GM21390 (cell line): ENCODE measurements around the gene VSIG8.

ENCODE experiments used
- ATAC-seq: cut with Tn5 transposase; IDR thresholded peaks from one replicate; pipeline ENCODE4 v1.9.1; 2021; ENCODE audit not compliant: unreplicated experiment

Gene VSIG8

DNA sequence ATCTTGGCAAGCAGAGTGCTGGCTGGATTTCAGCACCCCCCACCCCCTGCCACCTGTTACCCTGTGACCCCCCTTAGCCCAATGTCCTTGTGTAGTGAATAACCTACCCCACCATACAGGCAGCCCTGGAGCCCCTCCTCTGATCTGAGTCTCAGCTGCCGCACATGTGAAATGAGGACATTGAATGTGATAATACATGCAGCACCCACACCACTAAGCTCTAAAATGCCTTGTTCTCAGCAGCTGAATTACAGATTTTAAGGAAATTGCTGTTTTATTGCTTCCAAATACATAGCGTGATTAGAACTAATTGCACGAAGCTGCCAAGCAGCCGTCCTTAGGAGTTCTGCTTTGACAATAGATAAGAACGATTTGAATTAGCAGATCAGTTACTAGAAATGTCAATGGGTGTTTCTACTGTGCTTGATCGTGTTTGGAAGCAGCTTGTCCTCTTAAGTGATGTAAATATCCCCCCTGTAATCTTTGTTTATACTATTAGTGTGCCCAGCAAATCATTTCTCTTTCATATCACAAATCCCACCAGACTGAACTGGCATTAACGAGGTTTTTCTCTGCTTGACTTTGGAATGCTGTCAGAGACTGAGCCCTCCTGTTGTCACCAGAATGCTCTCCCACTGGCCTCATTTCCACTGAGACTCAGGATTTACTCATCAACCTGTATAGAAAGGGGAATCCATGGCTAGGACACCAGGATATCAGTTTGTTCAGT is 30.9 kb downstream of the VSIG8 start:
- no peak for ATAC-seq

DNA sequence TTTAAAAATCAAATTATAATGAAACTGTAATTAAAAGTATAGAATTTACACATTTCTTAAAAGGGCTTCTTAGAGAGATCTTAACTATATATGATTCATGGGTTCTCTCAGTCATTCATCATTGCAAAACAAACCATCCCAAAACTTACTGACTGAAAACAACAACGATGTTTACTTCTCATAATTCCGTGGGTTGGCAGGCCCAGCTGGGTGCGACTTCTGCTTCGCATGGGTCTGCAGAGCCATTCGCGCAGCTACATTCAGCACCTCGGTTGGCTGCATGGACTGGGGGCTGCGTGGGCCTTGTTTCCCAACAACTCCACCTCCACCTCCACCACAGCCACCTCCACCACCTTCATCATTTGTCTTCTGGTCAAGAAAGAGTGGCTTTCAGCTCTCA is 31.7 kb downstream of the VSIG8 start:
- no peak for ATAC-seq

DNA sequence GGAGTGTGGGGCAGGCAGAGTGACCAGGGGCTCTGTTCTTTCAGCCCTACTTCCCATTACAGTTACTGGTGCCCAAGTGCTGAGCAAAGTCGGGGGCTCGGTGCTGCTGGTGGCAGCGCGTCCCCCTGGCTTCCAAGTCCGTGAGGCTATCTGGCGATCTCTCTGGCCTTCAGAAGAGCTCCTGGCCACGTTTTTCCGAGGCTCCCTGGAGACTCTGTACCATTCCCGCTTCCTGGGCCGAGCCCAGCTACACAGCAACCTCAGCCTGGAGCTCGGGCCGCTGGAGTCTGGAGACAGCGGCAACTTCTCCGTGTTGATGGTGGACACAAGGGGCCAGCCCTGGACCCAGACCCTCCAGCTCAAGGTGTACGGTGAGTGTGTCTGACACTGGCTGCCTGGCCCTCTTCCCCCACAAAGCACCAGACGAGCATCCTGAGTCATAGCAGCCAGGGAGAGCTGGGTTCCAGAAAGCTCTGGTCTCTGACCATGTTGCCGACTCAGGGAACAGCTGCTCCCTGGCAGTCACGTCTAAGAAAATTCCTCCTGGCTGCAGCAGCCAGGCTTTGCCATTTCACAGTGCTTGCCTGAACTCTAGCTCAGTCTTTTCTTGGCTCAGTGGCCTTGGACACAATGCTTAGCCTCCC is 32.5 kb downstream of the VSIG8 start:
- no peak for ATAC-seq

DNA sequence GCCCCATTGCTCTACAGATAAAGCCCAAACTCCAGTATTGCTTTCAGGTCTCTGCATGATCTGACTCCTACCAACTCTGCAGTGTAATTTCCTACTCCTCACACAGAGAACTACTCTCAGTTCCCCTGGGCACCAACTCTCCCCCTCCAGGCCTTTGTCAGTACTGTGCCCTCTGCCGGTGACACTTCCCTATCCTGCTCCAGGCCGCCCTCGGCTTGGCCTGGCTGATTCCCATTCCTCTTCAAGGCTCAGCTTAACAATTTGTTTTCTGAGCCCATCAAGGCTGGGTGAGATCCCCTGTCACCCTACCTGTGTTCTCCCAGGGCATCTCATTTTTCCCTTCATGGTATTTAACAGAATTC is 33.2 kb downstream of the VSIG8 start:
- peak; percentile 85 for ATAC-seq

DNA sequence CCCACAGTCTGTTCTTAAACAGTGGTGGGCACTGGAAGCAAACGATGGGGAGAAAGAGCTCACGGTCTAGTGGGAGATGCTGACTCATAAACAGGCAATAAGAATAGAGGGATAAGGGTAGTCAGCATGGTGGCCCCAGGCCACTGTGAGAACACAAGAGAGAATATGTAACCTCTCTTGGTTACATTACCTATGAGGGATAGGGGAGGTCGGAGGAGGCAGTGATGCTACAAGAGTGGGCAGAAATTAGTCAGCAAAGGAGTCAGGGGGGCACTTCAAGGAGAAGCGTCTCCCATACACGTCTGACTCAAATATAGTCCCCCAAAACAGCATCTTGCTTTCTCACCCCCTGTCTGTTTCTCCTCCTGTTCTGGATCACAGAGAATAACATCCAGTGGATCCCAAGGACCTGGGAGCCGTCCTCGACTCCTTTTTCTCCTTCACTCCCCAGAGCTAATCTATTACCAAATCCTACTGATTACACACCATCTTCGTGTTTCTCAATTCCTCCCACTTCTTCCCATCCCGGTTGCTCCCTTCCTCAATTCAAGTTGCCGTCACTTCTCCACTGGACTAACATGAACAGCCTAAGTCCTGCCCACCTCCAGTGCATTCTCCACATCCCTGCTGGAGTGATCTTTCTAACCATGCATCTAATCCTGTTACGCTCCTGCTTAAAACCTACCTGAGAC is 33.7 kb downstream of the VSIG8 start:
- ATAC-seq: no peak

DNA sequence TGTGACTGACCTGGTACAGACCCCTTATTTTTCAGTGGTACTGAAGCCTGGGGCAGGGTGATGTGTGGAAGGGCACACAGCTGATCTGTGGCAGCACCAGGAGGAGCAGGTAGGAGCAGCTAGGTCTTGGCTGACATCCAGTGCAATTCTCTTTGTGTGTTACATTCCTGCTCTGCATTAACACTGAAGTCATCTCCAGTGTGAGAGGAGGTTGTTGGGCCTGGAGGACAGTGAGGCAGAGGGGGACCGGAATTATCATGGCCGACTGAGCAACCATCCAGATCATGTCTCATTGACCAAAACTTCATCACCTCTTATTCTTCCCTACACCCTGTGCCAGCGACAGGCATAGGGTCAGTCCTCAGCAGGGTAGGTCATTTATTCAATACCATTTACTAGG is 34.3 kb downstream of the VSIG8 start:
- ATAC-seq: no peak

DNA sequence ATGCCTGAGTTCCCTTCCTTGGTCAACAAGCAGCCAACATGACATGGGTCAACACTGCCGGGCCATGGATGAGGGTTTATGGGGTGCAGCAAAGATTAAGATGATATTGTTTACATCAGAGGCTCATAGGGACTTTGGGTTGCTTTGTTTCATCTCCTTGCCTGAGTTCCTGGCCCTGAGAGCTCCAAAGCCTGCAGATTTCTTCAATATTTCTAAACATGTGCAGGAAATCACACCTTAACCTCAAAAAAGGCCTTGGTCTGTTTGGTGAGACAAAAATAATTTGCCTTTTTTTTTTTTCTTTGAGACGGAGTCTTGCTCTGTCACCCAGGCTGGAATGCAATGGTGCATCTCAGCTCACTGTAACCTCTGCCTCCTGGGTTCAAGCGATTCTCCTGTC is 34.9 kb downstream of the VSIG8 start:
- ATAC-seq: no peak

DNA sequence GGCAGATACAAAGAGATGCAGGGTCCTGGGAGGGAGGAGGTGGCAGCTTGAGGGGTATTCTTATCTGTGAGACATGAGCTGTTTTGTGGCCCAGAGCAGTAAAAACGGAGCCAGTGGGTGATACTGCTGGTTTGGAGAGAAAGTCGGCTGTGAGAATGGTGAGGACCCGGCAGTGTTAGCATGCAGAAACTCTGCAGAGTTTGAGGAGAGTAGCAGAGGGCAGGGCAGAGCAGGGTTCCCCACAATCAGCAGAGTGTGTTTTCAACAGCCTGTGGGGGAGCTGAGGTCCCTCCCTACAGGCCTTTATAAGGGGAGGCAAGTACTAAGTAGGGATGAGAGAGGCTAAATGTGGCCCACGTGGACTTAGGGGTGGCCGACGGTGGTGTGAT is 35.4 kb downstream of the VSIG8 start:
- no peak for ATAC-seq

DNA sequence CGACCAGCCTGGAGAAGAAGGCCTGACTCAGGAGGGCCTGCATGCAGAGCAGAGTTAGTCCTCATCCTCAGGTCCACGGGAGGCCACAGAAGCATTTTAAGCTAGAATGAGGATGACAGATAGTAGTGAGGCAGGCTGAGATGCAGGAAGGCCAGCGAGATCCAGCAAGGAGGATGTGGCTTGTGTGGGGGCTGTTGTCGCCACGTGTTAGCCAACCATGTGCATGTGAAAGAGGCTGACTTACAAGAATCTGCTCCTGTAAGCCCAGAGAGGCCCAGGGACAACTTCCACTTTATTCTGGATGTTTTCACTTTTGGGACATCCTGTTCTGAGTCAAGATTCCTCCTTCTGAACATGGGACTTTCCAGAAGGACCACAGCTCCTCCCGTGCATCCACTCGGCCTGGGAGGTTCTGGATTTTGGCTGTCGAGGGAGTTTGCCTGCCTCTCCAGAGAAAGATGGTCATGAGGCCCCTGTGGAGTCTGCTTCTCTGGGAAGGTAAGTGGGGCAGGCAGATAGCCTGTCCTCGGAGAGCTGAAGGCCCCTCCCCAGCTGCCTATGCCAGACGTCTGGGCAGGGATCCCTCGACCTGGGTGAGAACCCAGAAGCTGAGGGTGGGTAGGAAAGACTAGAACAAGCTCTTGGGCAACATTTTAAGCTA is 35.9 kb downstream of the VSIG8 start, which contains the start of gene SLAMF8:
Gene SLAMF8, plus strand, starts transcription at position 433 of the 661 bp plus-strand sequence. Its CDS starts 26 bp downstream, at position 459.
- no peak for ATAC-seq

DNA sequence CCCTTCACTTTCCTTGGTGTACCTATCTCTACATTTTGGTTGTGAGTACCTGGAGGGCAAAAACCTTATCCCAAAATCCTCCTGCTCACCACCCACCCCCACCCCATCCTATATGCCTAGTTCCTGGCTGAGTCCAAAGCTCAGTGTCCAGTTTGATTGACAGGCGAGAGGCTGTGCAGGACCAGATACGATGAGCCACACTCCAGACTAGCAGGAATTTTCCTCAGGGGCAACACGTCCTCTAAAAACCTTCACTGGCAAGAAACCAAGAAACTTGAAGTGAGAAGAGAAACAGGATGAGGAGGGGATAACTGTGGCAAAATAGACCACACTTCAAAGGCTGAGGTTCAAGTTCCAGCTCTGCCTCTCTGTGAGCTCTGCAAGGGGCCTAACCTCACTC is 36.9 kb downstream of the VSIG8 start:
- ATAC-seq: no peak

DNA sequence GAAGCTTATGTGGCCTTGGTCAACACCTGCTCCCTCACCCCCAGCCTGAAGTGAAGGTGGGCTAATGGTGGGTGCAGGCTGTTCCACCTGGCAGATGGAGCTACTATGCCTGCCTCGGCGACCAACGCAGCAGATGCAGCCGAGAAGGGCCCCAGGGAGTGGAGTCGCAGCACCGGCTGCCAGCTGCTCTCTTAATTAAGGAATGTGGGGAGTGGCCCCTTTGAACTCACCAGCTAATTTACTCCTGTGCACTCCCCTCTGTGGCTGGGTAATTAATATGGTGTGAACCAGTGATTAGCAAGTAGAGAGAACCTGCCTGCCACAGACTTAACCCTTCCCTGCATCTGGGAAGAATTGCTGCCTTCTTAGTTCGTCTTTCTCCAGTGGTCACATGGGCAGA is 39.1 kb downstream of the VSIG8 start:
- ATAC-seq: no peak

DNA sequence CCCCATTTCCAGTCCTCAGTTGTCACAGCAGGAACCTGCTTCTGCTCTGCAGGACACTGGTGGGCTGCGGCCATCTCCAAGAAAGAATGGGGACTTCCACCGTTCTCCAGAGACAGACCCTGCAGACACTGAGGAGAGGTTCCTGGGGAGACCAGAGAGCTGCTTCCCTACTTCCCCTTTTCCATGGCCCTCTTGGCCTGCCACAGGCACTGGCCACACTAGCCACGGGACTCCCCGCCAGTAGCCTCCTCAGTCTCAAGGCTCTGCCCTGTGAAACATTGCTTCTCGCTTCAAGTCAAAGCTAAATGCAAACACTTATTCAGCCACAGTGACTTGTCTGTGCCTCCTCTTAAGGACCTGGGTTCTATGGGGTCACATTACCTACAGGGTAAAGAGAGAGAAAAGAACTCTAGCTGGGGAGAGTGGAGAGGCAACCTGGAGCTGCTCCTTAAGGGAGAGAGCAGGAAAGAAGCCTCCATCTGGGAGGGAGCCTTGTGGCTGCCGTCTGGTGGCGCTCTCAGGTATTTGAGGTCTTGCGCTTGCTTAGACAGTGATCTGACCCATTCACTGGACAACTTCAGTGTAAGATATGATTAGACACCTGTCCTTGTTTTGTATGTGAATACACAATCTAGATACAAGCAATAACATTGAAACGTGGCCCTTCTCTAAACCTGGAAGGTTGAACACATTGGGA is 41.1 kb downstream of the VSIG8 start:
- no peak for ATAC-seq

DNA sequence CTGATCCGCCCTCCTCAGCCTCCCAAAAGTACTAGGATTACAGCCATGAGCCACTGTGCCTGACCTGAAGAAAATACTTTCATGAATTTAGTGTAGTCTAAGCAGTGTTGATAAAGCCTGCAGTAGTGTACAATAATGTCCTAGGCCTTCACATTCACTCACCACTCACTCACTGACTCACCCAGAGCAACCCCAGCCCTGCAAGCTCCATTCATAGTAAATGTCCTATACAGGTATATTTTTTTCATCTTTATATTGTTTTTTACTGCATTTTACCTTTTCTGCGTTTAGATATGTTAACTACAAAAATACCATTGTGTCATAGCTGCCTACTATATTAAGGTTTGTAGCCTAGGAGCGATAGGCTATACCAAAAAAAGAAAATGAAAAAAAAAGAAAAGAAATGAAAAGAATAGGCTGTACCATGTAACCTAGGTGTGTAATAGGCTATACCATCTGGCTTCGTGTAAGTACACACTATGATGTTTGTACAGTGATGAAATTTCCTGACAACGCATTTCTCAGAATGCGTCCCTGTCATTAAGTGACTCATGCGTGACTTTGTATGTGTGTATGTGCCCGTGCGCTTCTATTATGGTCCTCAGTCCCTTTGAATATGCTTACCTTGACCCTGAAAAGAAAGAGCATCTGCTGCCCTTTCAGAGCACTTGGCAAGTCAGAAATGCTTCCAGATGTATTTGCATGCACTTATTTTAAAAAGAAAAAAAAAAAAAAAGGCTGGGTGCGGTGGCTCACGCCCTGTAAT is 45.0 kb downstream of the VSIG8 start:
- ATAC-seq: no peak

DNA sequence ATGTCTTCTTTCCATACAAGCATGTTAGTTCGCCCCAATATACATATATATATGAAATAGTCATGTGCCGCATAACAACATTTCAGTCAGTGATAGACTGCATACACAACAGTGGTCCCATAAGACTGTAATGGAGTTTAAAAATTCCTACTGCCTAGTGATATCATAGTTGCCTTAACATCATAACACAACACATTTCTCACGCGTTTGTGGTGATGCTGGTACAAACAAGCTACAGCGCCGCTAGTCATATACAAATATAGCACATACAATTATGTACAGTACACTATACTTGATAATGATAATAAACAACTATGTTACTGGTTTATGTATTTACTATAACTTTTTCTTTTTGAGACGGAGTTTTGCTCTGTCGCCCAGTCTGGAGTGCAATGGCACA is 46.5 kb downstream of the VSIG8 start:
- ATAC-seq: no peak

DNA sequence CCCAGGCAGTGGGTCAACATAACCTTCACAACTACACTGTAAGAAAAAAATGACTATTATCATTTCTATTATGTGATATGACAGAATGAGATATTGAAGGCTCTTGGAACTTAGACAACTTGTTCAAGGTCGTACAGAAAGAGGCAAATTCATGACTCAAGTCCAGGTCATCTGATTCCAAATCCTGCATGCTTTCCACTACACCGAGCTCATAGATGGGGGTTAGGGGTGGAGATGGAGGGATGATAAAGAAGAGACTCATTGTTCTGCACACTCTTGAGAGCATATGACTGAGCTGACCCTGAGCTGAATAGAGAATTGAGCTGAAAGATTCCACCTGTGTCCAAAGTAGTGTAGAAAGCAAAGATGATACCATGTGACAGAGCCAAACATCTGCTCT is 57.5 kb downstream of the VSIG8 start:
- ATAC-seq: no peak
